Heart right ventricle (tissue), 16 donors: Measurements from ENCODE around the gene EYS. TPM values are rescaled to one million over a fixed set of nuclear protein-coding genes. Genes with fewer than 3 reads are reported as not detected.

Experiments
- ATAC-seq, 8 donors: fragments of 200-7000 bp; cut with Tn5 transposase; one replicate each; pipeline ENCODE4 v1.9.1; 2020; ENCODE audit warnings: mild to moderate bottlenecking in 8 of 8, moderate library complexity in 8 of 8, moderate number of reproducible peaks in 1 of 8
- DNase-seq, 2 donors: peaks; one replicate each; pipeline ENCODE4 v3.0.0-alpha.2; 2020
- H3K27ac ChIP-seq, 10 donors: fragments of 200-600 bp; sonication (generic) in 2 of 10; one replicate each; pipeline versions ENCODE4 v1.5.0 to v1.8.0; 2020 to 2022; ENCODE audit warnings: mild to moderate bottlenecking in 3 of 10
- H3K27me3 ChIP-seq, 7 donors: fragments of 200-600 bp; one replicate each; pipeline ENCODE4 v1.8.0; 2021 to 2022; ENCODE audit warnings: mild to moderate bottlenecking in 2 of 7
- H3K36me3 ChIP-seq, 9 donors: fragments of 200-600 bp; sonication (generic) in 1 of 9; one replicate each; pipeline versions ENCODE4 v1.5.0 to v1.8.0; 2020 to 2022; ENCODE audit warnings: mild to moderate bottlenecking in 2 of 9
- H3K4me1 ChIP-seq, 9 donors: fragments of 200-600 bp; sonication (generic) in 1 of 9; one replicate each; pipeline versions ENCODE4 v1.5.0 to v1.8.0; 2020 to 2022; ENCODE audit warnings: mild to moderate bottlenecking in 4 of 9
- H3K4me3 ChIP-seq, 10 donors: fragments of 200-600 bp; sonication (generic) in 2 of 10; one replicate each; pipeline versions ENCODE4 v1.5.0 to v1.8.0; 2020 to 2022; ENCODE audit warnings: mild to moderate bottlenecking in 7 of 10, moderate library complexity in 2 of 10
- H3K9me3 ChIP-seq, 11 donors: fragments of 200-600 bp in 10 of 11; sonication (generic) in 2 of 11; one replicate each; pipeline versions ENCODE4 v1.5.0 to v1.8.0; 2013 to 2022; ENCODE audit warnings: mild to moderate bottlenecking in 2 of 11, control low read depth in 1 of 11, moderate library complexity in 1 of 11
- WGBS, 2 donors: extraction: QIAGEN DNeasy Blood & Tissue Kit; methylation state at CpG; one replicate each; pipeline ENCODE4 v1.1.7; 2013; ENCODE audit warnings: inconsistent platforms in 1 of 2; 5-methylcytosine and 5-hydroxymethylcytosine counted together
- intact Hi-C, 10 donors: fragments of 100-400 bp; cut with DNase I; formaldehyde crosslinking; loops; one replicate each; pipeline versions ENCODE4 v1.11.1 to v1.14.2; 2022
- polyA plus RNA-seq, 2 donors: library from polyadenylated mRNA; stranded (reverse); fragments of 200-250 nt; gene quantifications; one replicate each; pipeline ENCODE4 v1.2.3, GENCODE V29; 2013
- total RNA-seq, 10 donors: library from RNA; stranded (reverse); fragmentation: NEBNext Ultra II Directional in 3 of 10; extraction: Animal tissue kit (Norgen Biotek cat#: 25700) in 3 of 10; gene quantifications; one replicate each; pipeline versions ENCODE4 v1.2.1 to v1.2.4, GENCODE V29; 2021 to 2023
- TF ChIP-seq, protein P1 (sequence below), 9 donors: fragments of 200-600 bp; sonication (generic) in 2 of 9; IDR thresholded peaks; one replicate each; pipeline versions ENCODE4 v1.5.0 to v1.8.0; 2021 to 2022; ENCODE audit warnings: antibody characterized with exemption in 9 of 9, mild to moderate bottlenecking in 5 of 9, moderate library complexity in 1 of 9
- donor health status: Arrhythmogenic right ventricular cardiomyopathy.
- donor health status: ischemic (EF 13 %, LVEDD 7.1; RV severe dilation, severe dysfunction).
- donor health status: healthy with polysubstance abuse.
- donor health status: DM: no; HTN: yes; CAD: no.
- donor health status: DM: no; HTN: no; CAD: no.
- donor health status: ischemic (EF 25% LVEDD 6.9; RV normal size, moderate dysfunction).
- donor health status: ischemic (EF 25% LVEDD 5.7; RV mildly dilated, moderate dysfunction).
- donor health status: healthy.
- donor health status: DM: yes; HTN: yes; CAD: no.
- donor health status: Ischemic cardiomyopathy.
- donor health status: ischemic (EF 35%, LVEDD 5.7; RV mildly dilated, moderate dysfunction).
- donor health status: nonischemic (EF 11% LVEDD 7.7; RV severe dilation, severe dysfunction).
- donor health status: DM: yes; HTN: yes; CAD: no.
- donor health status: PGD.
- donor health status: ischemic (EF 29% LVEDD 5.4; RV normal size, mild dysfunction).
- donor health status: nonischemic (EF 23%, LVEDD 6.1; RV moderate dilation, normal function).

EYS gene
- total and polyA plus RNA-seq, 12 donors: 0.02 to 0.40 (median 0.18) TPM; not detected in 8

DNA sequence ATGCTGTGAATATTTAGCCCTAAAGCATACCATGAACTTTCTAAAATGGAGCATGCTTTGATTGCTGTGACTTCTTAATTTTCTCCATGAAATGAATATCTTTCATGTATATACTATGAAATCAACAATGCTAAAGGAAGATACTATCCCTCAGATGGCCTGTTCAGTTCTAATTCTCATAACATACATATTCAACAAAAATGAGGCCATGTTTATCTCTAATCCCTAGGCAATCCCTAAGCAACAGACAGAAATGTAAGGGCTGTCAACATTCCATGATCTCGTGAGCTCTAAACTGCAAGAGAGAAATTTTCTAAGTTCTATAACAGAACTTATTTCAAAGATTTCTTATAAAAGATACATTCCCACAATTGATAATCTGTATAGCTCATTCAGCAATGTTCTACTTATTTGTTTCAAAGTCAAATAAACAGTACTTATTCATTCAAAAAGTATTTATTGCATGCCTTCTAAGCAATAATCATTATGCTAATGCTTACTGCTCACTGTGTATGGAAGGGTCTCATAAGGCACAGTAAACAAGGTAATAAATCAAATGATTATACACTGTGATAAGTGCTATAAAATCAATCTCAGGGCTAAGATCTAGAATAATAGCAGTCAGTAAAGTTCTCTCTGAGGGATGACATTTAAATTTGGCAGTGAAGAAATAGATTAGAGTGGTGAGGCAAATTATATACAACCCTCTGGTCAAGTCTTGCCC is 1578.6 kb downstream of the EYS start:
- no peak for DNase-seq
- no peak for ATAC-seq
- Histone ChIP-seq H3K27me3 (no peaks in the 10 kb centered on the region), H3K4me3 (no peak overlapping the region), H3K36me3 (no peaks in the 10 kb centered on the region), H3K9me3 (peaks cover 0 to 7% (median 0%) of the 10 kb centered on the region in 11 donors), H3K4me1 (no peaks in the 10 kb centered on the region), H3K27ac (no peak overlapping the region)
- TF ChIP-seq, protein P1, sequence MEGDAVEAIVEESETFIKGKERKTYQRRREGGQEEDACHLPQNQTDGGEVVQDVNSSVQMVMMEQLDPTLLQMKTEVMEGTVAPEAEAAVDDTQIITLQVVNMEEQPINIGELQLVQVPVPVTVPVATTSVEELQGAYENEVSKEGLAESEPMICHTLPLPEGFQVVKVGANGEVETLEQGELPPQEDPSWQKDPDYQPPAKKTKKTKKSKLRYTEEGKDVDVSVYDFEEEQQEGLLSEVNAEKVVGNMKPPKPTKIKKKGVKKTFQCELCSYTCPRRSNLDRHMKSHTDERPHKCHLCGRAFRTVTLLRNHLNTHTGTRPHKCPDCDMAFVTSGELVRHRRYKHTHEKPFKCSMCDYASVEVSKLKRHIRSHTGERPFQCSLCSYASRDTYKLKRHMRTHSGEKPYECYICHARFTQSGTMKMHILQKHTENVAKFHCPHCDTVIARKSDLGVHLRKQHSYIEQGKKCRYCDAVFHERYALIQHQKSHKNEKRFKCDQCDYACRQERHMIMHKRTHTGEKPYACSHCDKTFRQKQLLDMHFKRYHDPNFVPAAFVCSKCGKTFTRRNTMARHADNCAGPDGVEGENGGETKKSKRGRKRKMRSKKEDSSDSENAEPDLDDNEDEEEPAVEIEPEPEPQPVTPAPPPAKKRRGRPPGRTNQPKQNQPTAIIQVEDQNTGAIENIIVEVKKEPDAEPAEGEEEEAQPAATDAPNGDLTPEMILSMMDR (IDR thresholded peaks at IDR 0.05): no peak
- 57 to 64% methylated on average over 1 of the region's 1 CpG for WGBS, 2 donors
- intact Hi-C loops: no loop called here

DNA sequence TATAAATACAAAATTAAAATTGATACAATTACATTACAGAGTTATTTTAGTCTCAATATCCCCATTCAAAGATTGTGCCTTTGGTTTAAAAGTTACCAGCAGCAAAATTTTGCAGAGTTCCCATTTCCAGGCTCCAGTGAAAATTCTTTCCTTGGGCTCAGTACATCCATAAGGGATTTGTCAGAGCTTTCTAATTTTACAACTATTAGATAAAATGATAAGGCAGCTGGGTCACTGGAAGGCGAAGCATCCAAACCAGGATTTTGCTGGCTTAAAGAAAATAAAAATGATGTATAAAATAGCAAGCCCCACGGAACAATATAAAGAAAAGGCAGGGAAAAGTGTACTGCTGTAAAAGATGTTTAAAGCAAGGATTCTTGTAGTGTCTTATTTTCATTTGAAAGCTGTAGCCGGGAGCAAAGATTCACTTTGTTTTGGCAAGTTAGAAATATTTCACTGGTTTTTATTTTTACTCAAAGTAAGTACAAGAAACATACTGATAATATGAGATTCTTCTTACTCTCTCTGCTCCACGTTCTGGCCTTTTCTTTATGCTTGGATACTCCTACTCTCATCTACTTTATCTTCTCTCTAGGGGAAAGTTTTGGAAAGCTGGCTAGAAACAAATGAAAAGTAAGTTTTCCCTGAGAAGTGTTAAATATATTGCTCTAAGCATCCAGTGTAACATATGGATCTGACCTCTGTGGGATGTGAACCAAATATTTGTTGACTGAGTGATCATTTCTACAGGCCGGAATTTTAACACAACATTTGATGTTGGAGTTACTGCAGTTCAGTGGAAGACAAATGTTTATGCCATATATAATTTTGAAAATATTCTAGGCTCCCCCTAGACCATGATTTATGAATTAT is 1583.0 kb downstream of the EYS start:
- H3K9me3 ChIP-seq: peaks cover 0 to 4% (median 0%) of the 10 kb centered on the region in 11 donors
- ATAC-seq: no peak
- 56 to 58% methylated on average over 5 of the region's 5 CpGs for WGBS, 2 donors

DNA sequence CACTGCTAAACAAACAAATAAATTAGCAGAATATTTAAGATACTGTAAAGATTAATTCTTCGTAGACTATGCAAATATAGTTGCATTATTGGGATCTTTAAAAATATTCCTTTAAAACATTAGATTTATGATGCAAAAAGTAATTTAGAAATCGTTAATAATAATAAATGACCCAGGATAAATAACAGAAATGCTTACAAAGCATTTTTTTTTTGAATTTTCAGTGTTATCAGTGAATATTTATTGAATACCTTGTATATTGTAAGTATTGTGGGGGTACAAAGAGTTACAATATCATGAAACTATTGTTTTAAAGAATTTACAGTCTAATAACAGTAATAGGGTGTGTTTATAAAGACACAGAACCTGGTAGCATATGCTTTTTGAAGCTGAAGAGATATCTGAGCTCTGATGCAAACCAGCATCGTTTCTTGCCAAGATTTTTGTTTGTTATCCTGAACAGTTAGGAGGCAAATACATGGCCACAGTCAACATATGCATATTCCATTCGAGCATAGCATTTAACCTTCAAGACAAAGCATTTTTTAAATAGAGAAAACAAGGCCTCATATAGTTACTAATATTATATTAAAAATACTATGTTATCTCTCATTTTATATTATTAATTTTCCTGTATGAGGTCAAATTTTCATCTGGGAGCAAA is 1584.2 kb downstream of the EYS start:
- intact Hi-C loops: no loop called here
- 52 to 65% methylated on average over 4 of the region's 4 CpGs for WGBS, 2 donors
- Histone ChIP-seq H3K27ac (no peak overlapping the region), H3K27me3 (no peaks in the 10 kb centered on the region), H3K9me3 (peaks cover 0 to 14% (median 5%) of the 10 kb centered on the region in 11 donors), H3K36me3 (no peaks in the 10 kb centered on the region), H3K4me3 (no peak overlapping the region), H3K4me1 (no peaks in the 10 kb centered on the region)
- ATAC-seq: no peak
- TF ChIP-seq, protein P1 (IDR thresholded peaks at IDR 0.05): no peak
- DNase-seq: no peak

More for the DNA sequence above, 1583.0 kb downstream of the EYS start:
- H3K27me3 ChIP-seq: no peaks in the 10 kb centered on the region
- no peak overlapping the region for H3K27ac ChIP-seq
- H3K36me3 ChIP-seq: no peaks in the 10 kb centered on the region
- H3K4me1 ChIP-seq: no peaks in the 10 kb centered on the region
- no peak overlapping the region for H3K4me3 ChIP-seq
- DNase-seq: no peak
- intact Hi-C loops: no loop called here
- TF ChIP-seq, protein P1 (IDR thresholded peaks at IDR 0.05): no peak

DNA sequence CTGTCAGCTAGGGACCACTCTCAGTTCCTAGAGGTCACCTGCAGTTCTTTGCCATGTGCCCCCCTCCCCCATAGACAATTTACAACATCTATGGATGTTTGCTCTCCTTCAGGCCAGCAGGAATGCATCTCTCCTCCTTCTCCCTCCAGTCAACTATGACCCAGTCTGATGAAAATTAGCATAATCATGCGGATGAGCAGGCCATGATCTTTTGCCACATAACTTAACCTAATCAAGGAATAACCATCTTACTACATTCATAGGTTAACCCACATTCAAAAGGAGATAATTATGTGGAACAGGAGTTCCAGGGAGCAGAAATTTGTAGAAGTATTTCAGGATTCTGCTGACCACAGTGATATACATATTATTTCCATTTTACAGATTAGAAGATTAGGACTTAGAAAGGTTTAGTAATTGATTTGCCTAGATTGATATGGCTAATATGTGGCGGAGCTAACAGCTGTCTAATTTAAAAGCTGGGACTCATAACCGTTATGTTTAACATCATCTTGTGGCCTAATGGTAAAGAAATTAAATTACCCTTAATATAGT is 1585.9 kb downstream of the EYS start:
- intact Hi-C loops: no loop called here
- WGBS, 2 donors: 89 to 94% methylated on average over 3 of the region's 3 CpGs
- Histone ChIP-seq H3K4me3 (no peak overlapping the region), H3K27me3 (no peaks in the 10 kb centered on the region), H3K4me1 (no peaks in the 10 kb centered on the region), H3K36me3 (no peaks in the 10 kb centered on the region), H3K27ac (no peak overlapping the region), H3K9me3 (peaks cover 0 to 22% (median 6%) of the 10 kb centered on the region in 11 donors)
- TF ChIP-seq, protein P1 (IDR thresholded peaks at IDR 0.05): no peak
- DNase-seq (no peak), ATAC-seq (no peak)
